B cell (primary cell): ENCODE data around the gene NAXE.

Experiments used
- CTCF ChIP-seq: fragments of 200-600 bp; IDR thresholded peaks from one replicate; pipeline ENCODE4 v1.8.0; 2022; ENCODE audit warnings: antibody characterized with exemption, mild to moderate bottlenecking
- EZH2 ChIP-seq: IDR thresholded peaks from 2 replicates; pipeline ENCODE4 v1.6.1; 2012; ENCODE audit warnings: borderline replicate concordance, low read depth, mild to moderate bottlenecking, moderate library complexity, low read length; ENCODE audit not compliant: insufficient read depth, poor library complexity, severe bottlenecking

DNA sequence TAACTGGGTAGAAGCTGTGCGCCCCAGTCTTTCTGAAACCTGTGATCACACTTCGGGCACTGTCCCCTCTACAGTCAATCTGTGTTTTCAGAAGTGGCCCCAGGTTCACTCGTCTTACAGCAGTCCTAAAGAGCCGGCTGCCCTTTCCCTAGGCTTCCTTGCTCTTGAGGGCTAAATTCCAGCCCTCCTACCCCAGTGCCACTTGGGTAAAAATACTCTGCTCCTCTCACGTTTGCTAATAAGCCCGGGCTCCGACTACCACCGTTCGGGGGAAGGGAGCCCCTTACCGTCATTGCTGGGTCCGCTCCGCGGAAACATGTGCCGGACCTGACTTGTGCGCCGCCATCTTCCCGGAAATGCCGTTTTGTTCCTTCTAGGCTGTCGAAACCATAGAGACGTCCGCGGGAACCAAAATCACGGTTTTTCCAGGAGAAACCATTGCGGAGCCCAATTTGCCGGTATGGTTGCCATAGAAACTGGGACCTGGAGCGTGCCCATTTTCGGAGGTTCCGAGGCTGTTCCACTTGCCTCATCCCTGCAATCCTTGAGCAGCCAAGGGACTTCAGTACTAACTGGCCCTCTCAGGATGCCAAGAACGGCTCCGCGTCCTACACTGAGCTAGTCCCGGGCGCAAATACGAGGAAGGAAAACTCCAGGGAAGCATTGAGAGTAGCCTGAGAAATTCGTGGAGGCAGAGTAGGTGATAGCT lies 9.7 kb downstream of the NAXE start, which contains the start of gene GPATCH4:
- no peak for TF ChIP-seq EZH2
- no peak for TF ChIP-seq CTCF
